BJ (cell line): Measurements from ENCODE around the gene MVB12B. TPM values are rescaled to one million over a fixed set of nuclear protein-coding genes. Genes with fewer than 3 reads are reported as not detected.

Experiments
- CTCF ChIA-PET: fragments of 350-600 bp; formaldehyde crosslinking; extraction: SDS; loops from one replicate; lab custom pipeline; 2021; ENCODE audit warnings: antibody characterized with exemption, inconsistent platforms; lab: Yijun Ruan, JAX
- POLR2A ChIA-PET: fragments of 300-600 bp; sonication (Branson Sonifier 250); formaldehyde crosslinking; extraction: SDS; loops from one replicate; lab custom pipeline; 2021; ENCODE audit warnings: antibody characterized with exemption; lab: Charles Lee
- DNase-seq: peaks from one replicate; pipeline ENCODE4 v3.0.0-alpha.2; 2011; ENCODE audit warnings: low read depth
- H3K27me3 ChIP-seq: 2 replicates; pipeline ENCODE4 v1.6.0; 2011; ENCODE audit warnings: low read length; ENCODE audit not compliant: control insufficient read depth, insufficient read depth
- H3K36me3 ChIP-seq: 2 replicates; pipeline ENCODE4 v1.5.1; 2011; ENCODE audit warnings: low read length; ENCODE audit not compliant: control insufficient read depth, insufficient read depth
- H3K4me3 ChIP-seq: 2 replicates; pipeline ENCODE4 v1.5.1; 2011; ENCODE audit warnings: low read depth, mild to moderate bottlenecking, control low read depth, low read length
- polyA plus RNA-seq: library from polyadenylated mRNA; depleted of rRNA; stranded (reverse); fragments of >200 nt; gene quantifications from 2 replicates; pipeline ENCODE4 v1.2.3, GENCODE V29; 2011
- TF ChIP-seq, protein P1 (sequence below): IDR thresholded peaks from 2 replicates; pipeline ENCODE4 v1.5.1; 2011; ENCODE audit warnings: low read depth, mild to moderate bottlenecking, control low read depth, inconsistent platforms, low read length, moderate library complexity; ENCODE audit not compliant: insufficient read depth

Gene MVB12B
- polyA plus RNA-seq, 1 experiment = 2.7 TPM

DNA sequence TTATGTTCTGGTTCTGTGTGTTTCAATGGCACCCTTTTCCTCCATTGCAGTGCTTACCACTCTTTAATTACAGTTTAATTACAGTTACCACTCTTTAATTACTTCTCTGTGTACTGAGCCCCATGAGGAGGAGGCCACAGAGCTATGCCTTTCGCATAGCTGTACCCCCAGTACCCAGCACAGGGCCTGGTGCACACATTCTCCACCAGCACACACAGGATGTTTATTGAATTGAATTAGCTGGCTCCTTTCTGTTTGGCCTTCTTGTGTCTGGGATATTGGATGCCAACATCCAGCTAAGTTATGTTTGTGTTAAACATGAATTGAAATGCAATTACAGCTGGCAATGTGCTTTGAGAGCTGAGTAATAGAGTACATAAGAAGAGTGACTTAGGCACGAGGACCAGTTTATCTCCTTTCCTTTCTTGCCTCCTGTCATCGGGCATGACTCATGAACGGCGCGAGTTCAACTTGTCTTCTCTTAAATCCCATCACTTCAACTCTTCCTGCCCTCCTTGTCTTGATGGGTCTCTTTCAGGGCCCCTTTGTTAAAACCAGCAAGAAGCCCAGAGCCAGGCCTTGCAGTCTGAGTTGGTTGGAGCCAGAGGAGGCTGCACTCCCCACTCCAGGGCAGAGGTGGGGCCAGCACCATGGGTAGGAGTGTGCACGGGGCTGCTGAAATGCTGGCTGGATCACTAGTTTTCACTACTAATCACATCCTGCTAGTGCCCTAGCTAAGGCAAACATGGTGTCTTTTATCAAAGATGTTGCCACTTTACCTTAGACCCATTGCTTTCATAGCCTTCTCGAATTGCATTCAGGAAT lies 37.4 kb downstream of the MVB12B start:
- Histone ChIP-seq H3K4me3 (no peak overlapping the region), H3K27me3 (no peaks in the 10 kb centered on the region), H3K36me3 (no peaks in the 10 kb centered on the region)
- DNase-seq = no peak
- TF ChIP-seq, protein P1, sequence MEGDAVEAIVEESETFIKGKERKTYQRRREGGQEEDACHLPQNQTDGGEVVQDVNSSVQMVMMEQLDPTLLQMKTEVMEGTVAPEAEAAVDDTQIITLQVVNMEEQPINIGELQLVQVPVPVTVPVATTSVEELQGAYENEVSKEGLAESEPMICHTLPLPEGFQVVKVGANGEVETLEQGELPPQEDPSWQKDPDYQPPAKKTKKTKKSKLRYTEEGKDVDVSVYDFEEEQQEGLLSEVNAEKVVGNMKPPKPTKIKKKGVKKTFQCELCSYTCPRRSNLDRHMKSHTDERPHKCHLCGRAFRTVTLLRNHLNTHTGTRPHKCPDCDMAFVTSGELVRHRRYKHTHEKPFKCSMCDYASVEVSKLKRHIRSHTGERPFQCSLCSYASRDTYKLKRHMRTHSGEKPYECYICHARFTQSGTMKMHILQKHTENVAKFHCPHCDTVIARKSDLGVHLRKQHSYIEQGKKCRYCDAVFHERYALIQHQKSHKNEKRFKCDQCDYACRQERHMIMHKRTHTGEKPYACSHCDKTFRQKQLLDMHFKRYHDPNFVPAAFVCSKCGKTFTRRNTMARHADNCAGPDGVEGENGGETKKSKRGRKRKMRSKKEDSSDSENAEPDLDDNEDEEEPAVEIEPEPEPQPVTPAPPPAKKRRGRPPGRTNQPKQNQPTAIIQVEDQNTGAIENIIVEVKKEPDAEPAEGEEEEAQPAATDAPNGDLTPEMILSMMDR = no peak
- ChIA-PET POLR2A (interaction anchor here (0.5 kb wide), 1 partner anchor 10 kb away, joined by 3 read pairs; no protein-coding TSS in a partner anchor), CTCF (no interaction called here)

DNA sequence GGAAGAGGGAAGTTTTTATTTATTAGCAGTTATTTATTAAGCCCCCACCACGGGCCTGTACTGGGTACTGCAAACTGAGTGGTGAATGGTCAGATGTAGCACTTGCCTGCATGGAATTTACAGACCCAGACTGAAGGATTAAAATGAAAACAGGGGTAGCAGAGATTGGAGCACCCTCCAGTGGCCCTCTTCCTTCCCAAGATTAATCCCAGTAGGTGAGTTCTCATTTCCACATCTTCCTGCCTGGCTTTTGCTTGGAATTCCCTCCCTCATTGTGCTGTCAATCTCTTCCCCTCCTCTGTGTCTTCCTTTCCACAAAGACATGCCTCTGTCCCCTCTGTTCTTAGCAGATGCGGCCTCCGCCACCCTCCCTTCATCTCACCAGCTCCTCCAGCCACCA lies 39.2 kb downstream of the MVB12B start:
- ChIA-PET CTCF (no interaction called here), POLR2A (no interaction called here)
- H3K4me3 ChIP-seq = no peak overlapping the region
- no peak for DNase-seq
- no peaks in the 10 kb centered on the region for H3K36me3 ChIP-seq
- TF ChIP-seq, protein P1 = no peak
- no peaks in the 10 kb centered on the region for H3K27me3 ChIP-seq

DNA sequence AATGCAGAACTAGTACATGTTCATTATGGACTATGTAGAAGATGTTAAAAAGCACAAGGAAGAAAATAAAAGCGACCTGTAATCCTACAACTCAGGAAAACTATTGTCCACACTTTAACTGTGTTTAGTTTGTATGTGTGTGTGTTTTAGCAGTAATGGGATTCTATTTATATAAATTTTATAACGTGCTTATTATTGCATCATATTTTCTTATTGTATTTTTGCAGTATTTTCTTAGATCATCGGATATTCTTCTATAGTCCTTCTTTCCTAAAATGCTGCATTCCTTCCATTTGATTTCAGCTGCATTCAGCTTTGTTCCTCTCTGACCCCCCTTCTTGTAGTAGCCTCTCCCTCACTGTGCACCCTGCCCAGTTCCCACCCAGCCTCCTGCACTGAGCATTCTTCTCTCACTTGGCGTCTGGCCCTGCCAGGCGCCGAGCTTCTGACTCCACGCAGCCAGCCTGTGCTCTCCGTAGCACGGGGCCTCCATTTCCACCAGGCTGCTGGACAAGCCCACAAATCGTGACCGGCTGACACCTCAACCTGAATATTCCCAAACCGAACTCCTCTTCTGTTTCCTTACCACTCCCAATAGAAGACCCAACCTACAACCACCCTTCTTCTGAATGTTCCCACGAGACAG lies 39.9 kb downstream of the MVB12B start:
- no peak overlapping the region for H3K4me3 ChIP-seq
- ChIA-PET POLR2A (no interaction called here), CTCF (interaction anchor here (0.6 kb wide), 1 partner anchor 20 kb away, joined by 3 read pairs; no protein-coding TSS in a partner anchor)
- no peaks in the 10 kb centered on the region for H3K36me3 ChIP-seq
- H3K27me3 ChIP-seq = no peaks in the 10 kb centered on the region
- TF ChIP-seq, protein P1 = no peak
- no peak for DNase-seq

GRCh38 chr9:126367139-126367538 lies 40.5 kb downstream of the MVB12B start:
- ChIA-PET CTCF (interaction anchor here (0.6 to 1.3 kb wide), 2 partner anchors 19 to 65 kb away, joined by 3 read pairs; no protein-coding TSS in a partner anchor), POLR2A (no interaction called here)
- Histone ChIP-seq H3K4me3 (no peak overlapping the region), H3K27me3 (no peaks in the 10 kb centered on the region), H3K36me3 (no peaks in the 10 kb centered on the region)
- TF ChIP-seq, protein P1 = no peak
- no peak for DNase-seq

GRCh38 chr9:126367616-126368015 lies 41.0 kb downstream of the MVB12B start:
- Histone ChIP-seq H3K4me3 (no peak overlapping the region), H3K36me3 (no peaks in the 10 kb centered on the region), H3K27me3 (no peaks in the 10 kb centered on the region)
- TF ChIP-seq, protein P1 = no peak
- ChIA-PET CTCF (interaction anchor here (1.3 kb wide), 1 partner anchor 65 kb away, joined by 3 read pairs; no protein-coding TSS in a partner anchor), POLR2A (no interaction called here)
- DNase-seq = no peak
